ENCODE data around the gene ZNF8. TPM values are rescaled to one million over a fixed set of nuclear protein-coding genes. Genes with fewer than 3 reads are reported as not detected.

ZNF8 gene
- total RNA-seq, 1 experiment from 2014 or later, result 6.4 TPM

- Histone ChIP-seq H3K27ac (no peak overlapping the region), H2AFZ (no peak overlapping the region), H3K9me2 (ENCODE audit: insufficient read depth) (no peaks in the 10 kb centered on the region), H3K4me3 (no peak overlapping the region), H3F3A (ENCODE audit: insufficient read depth, low read depth) (peaks cover 9% of the 10 kb centered on the region; the same call in 1 of the 2 replicates), H4K20me1 (ENCODE audit: insufficient read depth) (no peaks in the 10 kb centered on the region), H3K27me3 (ENCODE audit: insufficient read depth, low read depth) (no peaks in the 10 kb centered on the region), H3K4me2 (no peak overlapping the region), H3K36me3 (ENCODE audit: low read depth) (no peaks in the 10 kb centered on the region), H3K9me3 (ENCODE audit: insufficient read depth, low read depth) (no peaks in the 10 kb centered on the region), H3K4me1 (replicated peaks; ENCODE audit: insufficient read depth) (no peaks in the 10 kb centered on the region; the same call in 1 of the 2 replicates), H3K79me2 (ENCODE audit: low read depth) (peaks cover 26% of the 10 kb centered on the region)
- no TSS peak for BruUV-seq (replicated peaks)
- ChIA-PET POLR2A (ENCODE audit: unreplicated experiment) (no interaction called here), CTCF (no interaction called here)
- TF ChIP-seq CTCF (conservative IDR thresholded peaks at IDR 0.05), result no peak
- DNase-seq, result no peak
- intact Hi-C loops (cut with micrococcal nuclease; ENCODE audit: unreplicated experiment), result no loop called here
Observed at GRCh38 chr19:58328999-58329398, 50.2 kb downstream of the ZNF8 start.

GRCh38 chr19:58330458-58330857, 51.7 kb downstream of the ZNF8 start:
- no peaks in the 10 kb centered on the region for H3K9me2 ChIP-seq (ENCODE audit: insufficient read depth)
- H2AFZ ChIP-seq, result no peak overlapping the region
- no peaks in the 10 kb centered on the region for H3K36me3 ChIP-seq (ENCODE audit: low read depth)
- TF ChIP-seq CTCF (conservative IDR thresholded peaks at IDR 0.05), result no peak
- no peak for TF ChIP-seq EZH2 (IDR thresholded peaks at IDR 0.05; ENCODE audit: low read depth)
- peaks cover 9% of the 10 kb centered on the region; the same call in 1 of the 2 replicates for H3F3A ChIP-seq (ENCODE audit: insufficient read depth, low read depth)
- no TSS peak for BruUV-seq (replicated peaks)
- peaks cover 16% of the 10 kb centered on the region for H3K79me2 ChIP-seq (ENCODE audit: low read depth)
- POLR2A ChIA-PET (ENCODE audit: unreplicated experiment), result interaction anchor here (0.6 to 1.0 kb wide), 4 partner anchors 32 to 133 kb away, joined by 3 to 5 read pairs (median 4); no protein-coding TSS in a partner anchor
- CTCF ChIA-PET, result no interaction called here
- H4K20me1 ChIP-seq (ENCODE audit: insufficient read depth), result no peaks in the 10 kb centered on the region
- no peaks in the 10 kb centered on the region; the same call in 1 of the 2 replicates for H3K4me1 ChIP-seq (replicated peaks; ENCODE audit: insufficient read depth)
- peak; percentile 9 to 55 for DNase-seq
- intact Hi-C loops (cut with micrococcal nuclease; ENCODE audit: unreplicated experiment), result no loop called here
- H3K4me2 ChIP-seq, result peak overlapping the region; percentile 49
- H3K9me3 ChIP-seq (ENCODE audit: insufficient read depth, low read depth), result no peaks in the 10 kb centered on the region
- H3K27me3 ChIP-seq (ENCODE audit: insufficient read depth, low read depth), result no peaks in the 10 kb centered on the region
- no peak overlapping the region for H3K27ac ChIP-seq
- H3K4me3 ChIP-seq, result no peak overlapping the region

GRCh38 chr19:58332697-58333096, 53.9 kb downstream of the ZNF8 start:
- ChIA-PET POLR2A (ENCODE audit: unreplicated experiment) (no interaction called here), CTCF (no interaction called here)
- Histone ChIP-seq H2AFZ (no peak overlapping the region), H3K27me3 (ENCODE audit: insufficient read depth, low read depth) (no peaks in the 10 kb centered on the region), H3K4me3 (no peak overlapping the region), H3K4me2 (no peak overlapping the region), H3K27ac (no peak overlapping the region), H3K79me2 (ENCODE audit: low read depth) (peaks cover 3% of the 10 kb centered on the region), H4K20me1 (ENCODE audit: insufficient read depth) (no peaks in the 10 kb centered on the region), H3K9me2 (ENCODE audit: insufficient read depth) (no peaks in the 10 kb centered on the region), H3K9me3 (ENCODE audit: insufficient read depth, low read depth) (no peaks in the 10 kb centered on the region), H3K4me1 (replicated peaks; ENCODE audit: insufficient read depth) (no peaks in the 10 kb centered on the region; the same call in 1 of the 2 replicates), H3F3A (ENCODE audit: insufficient read depth, low read depth) (peaks cover 2% of the 10 kb centered on the region; the same call in 1 of the 2 replicates), H3K36me3 (ENCODE audit: low read depth) (no peaks in the 10 kb centered on the region)
- intact Hi-C loops (cut with micrococcal nuclease; ENCODE audit: unreplicated experiment), result no loop called here
- no TSS peak for BruUV-seq (replicated peaks)
- DNase-seq, result no peak
- no peak for TF ChIP-seq EZH2 (IDR thresholded peaks at IDR 0.05; ENCODE audit: low read depth)
- TF ChIP-seq CTCF (conservative IDR thresholded peaks at IDR 0.05), result no peak

All from PC-9 (cell line).